Measurements from ENCODE around the gene ATP2C1.
"Not testable (repeated sequence)": the region's sequence is repeated elsewhere in the genome, so short reads cannot be mapped to it uniquely, and the experiment has no call there.

The ATP2C1 gene

GRCh38 chr3:130991126-130991525 lies 97.2 kb downstream of the ATP2C1 start:
- DNase-seq, result no peak

- peak; percentile 20 for DNase-seq
Measured at GRCh38 chr3:130992344-130992743, 98.5 kb downstream of the ATP2C1 start.

- no peak for DNase-seq
Measured at GRCh38 chr3:130997289-130997688, 103.4 kb downstream of the ATP2C1 start.

- DNase-seq, result no peak
Measured at GRCh38 chr3:131001071-131001470, 107.2 kb downstream of the ATP2C1 start.

GRCh38 chr3:131004603-131005002 lies 110.7 kb downstream of the ATP2C1 start:
- DNase-seq, result no peak

GRCh38 chr3:131007256-131007655 lies 113.4 kb downstream of the ATP2C1 start:
- DNase-seq, result no peak

GRCh38 chr3:131007782-131008181 lies 113.9 kb downstream of the ATP2C1 start:
- no peak for DNase-seq

- no peak for DNase-seq
Measured at GRCh38 chr3:131008326-131008725, 114.4 kb downstream of the ATP2C1 start.

GRCh38 chr3:131009698-131010097 lies 115.8 kb downstream of the ATP2C1 start:
- DNase-seq, result no peak

- DNase-seq, result no peak
Measured at GRCh38 chr3:131018970-131019369, 125.1 kb downstream of the ATP2C1 start.

GRCh38 chr3:131020122-131020693 lies 126.3 kb downstream of the ATP2C1 start:
- no peak for DNase-seq

- DNase-seq, result no peak
Measured at GRCh38 chr3:131025539-131025938, 131.7 kb downstream of the ATP2C1 start.

GRCh38 chr3:131026321-131027151 lies 132.7 kb downstream of the ATP2C1 start, which contains the start of the genes ASTE1 and NEK11:
ASTE1 (minus strand) TSS chr3:131026825; CDS start chr3:131025306, 1,519 bp downstream.
NEK11 (plus strand) TSS chr3:131026877; CDS start chr3:131029709, 2,832 bp downstream.
- peak; percentile 93 for DNase-seq

GRCh38 chr3:131028844-131029243 lies 135.0 kb downstream of the ATP2C1 start:
- no peak for DNase-seq

GRCh38 chr3:131031660-131032059 lies 137.8 kb downstream of the ATP2C1 start:
- no peak for DNase-seq

- DNase-seq, result peak; percentile 61
Measured at GRCh38 chr3:131033480-131034080, 139.7 kb downstream of the ATP2C1 start.

GRCh38 chr3:131036200-131036816 lies 142.4 kb downstream of the ATP2C1 start:
- no peak for DNase-seq

GRCh38 chr3:131036986-131037385 lies 143.1 kb downstream of the ATP2C1 start:
- DNase-seq, result no peak

- DNase-seq, result no peak
Measured at GRCh38 chr3:131038326-131038725, 144.4 kb downstream of the ATP2C1 start.

- not testable (repeated sequence) for DNase-seq
Measured at GRCh38 chr3:131042271-131042985, 148.5 kb downstream of the ATP2C1 start.

- DNase-seq, result peak; percentile 25
Measured at GRCh38 chr3:131047582-131047981, 153.7 kb downstream of the ATP2C1 start.

GRCh38 chr3:131048030-131048429 lies 154.1 kb downstream of the ATP2C1 start:
- no peak for DNase-seq

- DNase-seq, result no peak
Measured at GRCh38 chr3:131050001-131050400, 156.1 kb downstream of the ATP2C1 start.

Data from NCI-H1436 (cell line).